HG02870 (cell line): Measurements from ENCODE around the gene IL22RA1.
A peak's percentile ranks its signal among the peaks of the same experiment; 100 is the strongest.

Experiments used
- ATAC-seq: cut with Tn5 transposase; IDR thresholded peaks from one replicate; pipeline ENCODE4 v1.9.1; 2021; ENCODE audit warnings: mild to moderate bottlenecking, moderate library complexity; ENCODE audit not compliant: unreplicated experiment

The IL22RA1 gene, protein sequence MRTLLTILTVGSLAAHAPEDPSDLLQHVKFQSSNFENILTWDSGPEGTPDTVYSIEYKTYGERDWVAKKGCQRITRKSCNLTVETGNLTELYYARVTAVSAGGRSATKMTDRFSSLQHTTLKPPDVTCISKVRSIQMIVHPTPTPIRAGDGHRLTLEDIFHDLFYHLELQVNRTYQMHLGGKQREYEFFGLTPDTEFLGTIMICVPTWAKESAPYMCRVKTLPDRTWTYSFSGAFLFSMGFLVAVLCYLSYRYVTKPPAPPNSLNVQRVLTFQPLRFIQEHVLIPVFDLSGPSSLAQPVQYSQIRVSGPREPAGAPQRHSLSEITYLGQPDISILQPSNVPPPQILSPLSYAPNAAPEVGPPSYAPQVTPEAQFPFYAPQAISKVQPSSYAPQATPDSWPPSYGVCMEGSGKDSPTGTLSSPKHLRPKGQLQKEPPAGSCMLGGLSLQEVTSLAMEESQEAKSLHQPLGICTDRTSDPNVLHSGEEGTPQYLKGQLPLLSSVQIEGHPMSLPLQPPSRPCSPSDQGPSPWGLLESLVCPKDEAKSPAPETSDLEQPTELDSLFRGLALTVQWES

DNA sequence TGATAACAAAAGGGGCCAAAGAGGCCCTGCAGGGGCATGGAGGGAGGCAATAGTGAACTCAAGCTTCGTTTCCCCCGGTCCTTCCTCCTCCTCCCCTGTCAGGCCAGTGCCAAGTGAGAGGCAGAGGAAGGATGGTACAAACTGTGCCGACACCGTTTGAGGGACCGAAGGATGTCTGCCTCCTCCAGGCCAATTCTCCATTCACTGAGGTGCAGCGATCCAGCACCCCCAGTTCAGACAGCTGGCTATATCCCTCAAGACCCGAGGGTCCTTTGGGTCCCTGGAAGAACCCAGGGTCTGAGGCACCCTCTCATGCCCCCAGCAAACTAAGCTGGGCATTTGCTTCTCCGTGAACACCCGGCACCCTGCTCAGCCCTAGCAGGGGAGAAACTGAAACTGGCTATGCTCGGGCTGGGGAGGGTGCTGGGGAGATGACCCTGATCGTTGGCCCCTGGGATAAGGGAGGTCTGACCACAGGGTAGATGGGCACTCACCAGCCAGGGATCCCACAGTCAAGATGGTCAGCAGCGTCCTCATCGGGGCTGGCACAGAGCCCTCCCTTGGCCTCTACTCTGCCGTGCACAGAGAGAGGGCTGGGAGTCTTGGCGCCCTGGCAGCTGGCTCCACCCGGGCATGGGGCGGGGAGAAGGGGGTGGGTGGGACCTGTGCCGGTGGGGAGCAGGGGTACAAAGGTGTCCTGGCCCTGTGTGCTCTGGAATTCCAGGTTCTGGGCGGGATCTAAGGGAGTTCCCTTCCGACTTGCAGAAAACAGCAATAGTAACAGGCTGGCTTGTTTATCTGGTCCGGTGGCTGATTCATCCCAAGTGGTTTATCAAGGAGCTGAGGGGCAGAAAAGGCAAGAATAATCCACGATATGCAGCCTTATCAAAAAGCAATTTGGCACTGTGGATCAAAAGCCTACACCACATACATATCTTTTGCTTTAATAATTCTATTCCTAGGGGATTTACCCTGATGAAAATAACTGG lies at the start of gene IL22RA1:
Gene IL22RA1, minus strand, starts transcription at position 595 of the 989 bp plus-strand sequence. Its CDS starts 58 bp downstream, at position 537.
- no peak for ATAC-seq

DNA sequence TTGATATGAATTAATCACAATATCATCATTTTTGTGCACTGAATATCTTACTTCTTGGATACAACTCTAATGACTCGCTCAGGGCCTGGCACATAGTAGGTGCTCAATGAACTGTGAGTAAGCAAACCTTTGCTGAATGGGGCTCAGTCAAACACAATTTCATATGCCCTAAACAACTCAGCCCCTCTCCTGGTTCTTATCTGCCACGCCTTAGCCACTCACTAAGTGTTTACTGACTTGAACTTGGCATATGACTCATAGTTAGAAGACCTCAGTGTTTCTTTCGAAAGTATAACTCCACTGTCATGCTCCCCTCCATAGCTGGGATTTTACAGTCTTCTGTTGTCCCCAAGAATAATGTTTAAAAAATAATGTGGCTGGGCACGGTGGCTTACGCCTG lies 48.9 kb upstream of the IL22RA1 start:
- peak; percentile 31 for ATAC-seq

DNA sequence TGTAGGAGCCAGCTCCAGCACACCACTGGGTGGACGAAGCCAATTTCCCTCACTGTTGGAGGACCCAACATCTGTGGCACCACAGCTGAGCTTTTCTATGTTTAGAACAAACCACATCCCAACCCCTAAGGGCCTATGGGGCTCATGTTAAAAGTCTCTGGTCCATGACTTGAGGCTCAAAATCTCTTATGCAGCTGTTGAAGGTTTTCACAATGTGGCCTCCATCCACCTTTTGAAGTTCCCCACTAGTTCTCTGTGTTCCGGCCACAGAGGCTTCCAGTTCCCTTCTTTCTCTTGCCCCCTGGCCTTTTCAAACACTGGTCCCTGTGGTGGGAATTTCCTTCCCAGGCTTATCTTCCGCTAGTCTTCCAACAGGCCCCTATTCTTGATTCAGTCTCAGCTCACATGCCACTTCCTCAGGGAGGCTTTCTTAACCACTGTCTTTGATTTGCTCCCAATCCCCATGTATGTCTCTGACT lies 48.1 kb upstream of the IL22RA1 start:
- ATAC-seq: peak; percentile 46

DNA sequence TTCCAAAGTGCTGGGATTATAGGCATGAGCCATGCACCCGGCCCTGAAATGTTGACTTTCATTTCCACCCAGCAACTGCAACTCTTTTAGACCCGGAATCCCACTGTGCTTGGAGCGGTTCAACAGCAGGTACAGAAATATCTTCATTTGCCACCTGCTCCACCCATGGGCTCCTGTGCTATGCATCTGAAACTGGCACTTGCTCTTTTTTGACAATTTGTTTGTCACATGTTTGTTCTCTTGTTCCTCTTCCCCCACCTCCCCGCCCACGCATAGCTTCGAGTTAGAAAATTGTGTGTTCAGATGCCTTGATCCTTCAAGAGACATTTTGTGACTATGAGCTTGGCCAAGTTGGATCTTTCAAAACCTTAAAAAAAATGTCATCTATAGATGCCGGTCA lies 46.6 kb upstream of the IL22RA1 start:
- no peak for ATAC-seq

DNA sequence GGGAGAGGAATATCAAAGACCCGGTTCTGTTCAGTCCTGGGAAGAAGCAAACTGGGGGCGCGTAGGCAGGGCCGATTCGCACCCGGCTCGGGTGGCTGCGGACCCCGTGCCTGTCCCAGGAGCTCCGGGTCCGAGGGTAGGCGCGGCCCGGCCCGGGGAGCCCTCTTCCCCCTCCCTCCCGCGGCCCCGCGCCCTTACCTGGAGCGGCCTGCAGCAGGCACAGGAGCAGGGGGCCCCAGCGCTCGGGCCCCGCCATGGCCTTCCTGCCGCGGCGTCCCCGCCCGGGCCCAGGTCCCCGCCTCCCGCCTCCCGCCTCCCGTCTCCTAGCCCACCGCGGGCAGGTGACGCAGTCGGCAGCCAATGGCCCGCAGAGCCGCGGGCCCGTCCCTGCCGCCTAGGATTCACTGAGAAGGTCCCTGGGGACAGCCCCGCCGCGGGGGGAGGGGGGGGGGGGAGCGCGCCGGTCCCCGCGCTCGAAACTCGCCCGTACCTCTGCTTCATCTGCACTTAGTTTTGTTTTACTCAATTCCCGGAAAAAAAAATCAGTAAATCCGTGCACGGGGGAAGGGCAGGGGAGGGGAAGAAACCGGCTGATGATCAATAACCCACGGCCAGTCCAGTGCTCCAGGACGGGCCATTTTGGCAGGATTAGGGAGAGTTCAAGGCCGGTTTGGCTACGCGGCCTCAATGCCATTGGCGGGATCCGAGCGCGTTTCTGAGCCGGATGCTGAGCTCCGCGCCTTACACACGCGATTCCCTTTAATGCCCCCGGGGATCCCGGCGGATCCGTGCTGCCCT lies 44.3 kb upstream of the IL22RA1 start, which contains the start of gene IFNLR1:
Gene IFNLR1, minus strand, starts transcription at position 297 of the 798 bp plus-strand sequence. Its CDS starts 41 bp downstream, at position 256.
- ATAC-seq: no peak

DNA sequence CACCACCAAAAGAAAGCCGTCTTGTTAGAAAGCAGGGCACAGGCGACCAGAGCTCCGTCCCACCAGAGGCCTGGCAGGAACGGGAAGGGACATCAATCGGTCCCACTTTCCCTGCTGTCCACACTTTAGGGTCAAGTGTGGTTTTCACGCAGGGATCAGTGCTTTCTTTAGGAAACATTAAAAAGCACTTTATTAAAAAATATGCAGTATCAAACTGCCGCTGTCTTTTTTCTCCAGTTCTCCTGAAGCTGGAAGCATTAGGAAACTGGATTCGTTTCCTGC lies 43.7 kb upstream of the IL22RA1 start:
- ATAC-seq: no peak

DNA sequence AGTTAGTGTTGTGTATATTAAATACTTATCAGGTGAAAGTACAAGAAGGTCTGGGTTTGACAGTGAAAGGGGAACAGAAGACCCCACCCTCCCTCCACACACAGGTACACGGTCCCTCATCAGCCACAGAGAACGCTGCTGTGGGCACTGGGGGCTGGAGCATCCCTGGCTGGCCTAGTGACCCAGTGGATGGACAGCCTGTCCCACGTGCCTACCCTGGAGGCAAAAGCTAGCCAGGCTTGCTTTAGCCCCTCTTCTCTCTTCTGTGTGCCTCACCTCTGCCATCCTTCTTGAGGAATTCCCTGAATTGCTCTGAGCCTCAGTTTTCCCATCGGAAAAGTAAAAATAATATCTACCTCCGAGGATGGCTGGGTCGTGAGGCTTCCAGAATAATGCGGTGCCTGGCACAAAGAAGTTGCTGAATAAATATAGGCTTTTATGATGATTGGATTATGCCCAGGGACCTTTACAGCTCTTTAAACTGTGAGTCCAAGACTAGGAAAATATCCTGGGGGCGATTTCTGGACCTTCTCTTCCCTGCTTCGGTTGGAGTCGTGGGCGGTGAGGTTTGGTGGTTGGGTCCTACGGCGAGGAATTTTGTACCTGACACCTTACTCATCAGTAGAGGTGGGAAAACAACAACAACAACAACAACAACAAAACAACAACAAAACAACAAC lies 43.2 kb upstream of the IL22RA1 start:
- no peak for ATAC-seq

DNA sequence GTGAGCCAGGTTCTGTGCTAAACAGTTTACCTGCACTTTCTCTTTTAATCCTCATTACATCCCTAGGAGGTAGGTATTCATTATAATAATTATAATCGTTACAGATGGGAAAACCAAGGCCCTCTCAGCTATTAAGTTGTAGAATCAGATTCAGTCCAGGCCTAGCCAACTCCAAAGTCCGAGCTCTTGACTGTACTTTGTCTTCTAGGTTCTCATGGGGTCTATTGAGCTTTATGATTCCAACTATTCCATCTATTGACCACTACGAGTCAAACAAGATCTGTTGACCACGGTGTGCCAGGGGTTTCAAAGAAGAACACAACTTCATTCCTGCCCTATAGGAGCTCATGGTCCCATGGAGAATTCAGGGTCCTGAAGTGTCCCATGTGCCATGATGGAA lies 42.1 kb upstream of the IL22RA1 start:
- no peak for ATAC-seq

DNA sequence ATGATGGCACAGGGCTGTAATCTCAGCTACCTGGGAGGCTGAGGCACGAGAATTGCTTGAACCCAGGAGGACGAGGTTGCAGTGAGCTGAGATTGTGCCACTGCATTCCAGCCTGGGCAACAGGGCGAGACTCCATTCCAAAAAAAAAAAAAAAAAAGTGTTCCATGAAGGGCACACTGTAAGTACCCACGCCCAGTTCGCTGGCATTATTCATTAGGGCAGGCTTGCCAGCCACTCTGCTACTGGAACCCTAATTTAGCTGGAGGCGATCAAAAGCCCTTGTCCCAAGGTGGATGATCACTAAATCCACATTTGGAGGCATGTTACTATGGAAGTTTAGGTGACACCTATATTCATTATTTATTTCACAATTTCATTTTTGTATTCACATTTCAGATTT lies 39.1 kb upstream of the IL22RA1 start:
- ATAC-seq: no peak

DNA sequence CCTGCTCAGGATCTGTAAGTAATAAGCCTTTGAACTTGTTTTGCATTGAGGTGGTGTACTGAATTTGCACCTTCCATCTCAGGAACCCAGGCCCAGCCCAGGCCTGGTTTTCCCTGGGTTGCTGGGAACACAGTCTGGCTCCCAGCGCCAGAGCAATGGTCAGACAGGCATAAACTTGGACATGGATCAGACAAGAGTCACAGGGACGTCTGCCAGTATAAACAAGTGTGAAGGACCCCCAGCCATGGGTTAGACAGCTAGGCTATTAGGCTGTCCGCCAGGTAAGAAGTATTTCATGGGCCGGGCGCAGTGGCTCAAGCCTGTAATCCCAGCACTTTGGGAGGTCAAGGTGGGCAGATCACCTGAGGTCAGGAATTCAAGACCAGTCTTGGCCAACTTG lies 38.7 kb upstream of the IL22RA1 start:
- no peak for ATAC-seq

DNA sequence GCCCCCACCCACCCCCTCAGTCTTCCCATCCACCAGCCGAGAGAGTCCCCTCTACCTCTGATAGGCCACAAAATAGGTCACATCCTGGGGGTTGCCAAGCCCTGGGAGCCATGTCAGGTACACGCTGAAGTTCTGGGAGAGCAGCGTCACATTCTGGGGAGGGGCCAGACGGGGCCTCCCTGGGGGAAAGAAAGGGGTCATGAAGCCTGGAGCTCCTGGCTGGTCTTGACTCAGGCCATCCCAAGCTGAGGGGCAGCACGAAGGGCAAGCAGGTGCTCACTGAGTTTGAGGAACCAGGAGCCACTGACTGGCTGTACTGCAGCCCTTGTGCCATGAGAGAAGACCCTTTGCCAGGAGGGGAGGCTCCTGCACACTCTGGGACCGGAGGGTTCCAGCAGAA lies 37.7 kb upstream of the IL22RA1 start:
- no peak for ATAC-seq

DNA sequence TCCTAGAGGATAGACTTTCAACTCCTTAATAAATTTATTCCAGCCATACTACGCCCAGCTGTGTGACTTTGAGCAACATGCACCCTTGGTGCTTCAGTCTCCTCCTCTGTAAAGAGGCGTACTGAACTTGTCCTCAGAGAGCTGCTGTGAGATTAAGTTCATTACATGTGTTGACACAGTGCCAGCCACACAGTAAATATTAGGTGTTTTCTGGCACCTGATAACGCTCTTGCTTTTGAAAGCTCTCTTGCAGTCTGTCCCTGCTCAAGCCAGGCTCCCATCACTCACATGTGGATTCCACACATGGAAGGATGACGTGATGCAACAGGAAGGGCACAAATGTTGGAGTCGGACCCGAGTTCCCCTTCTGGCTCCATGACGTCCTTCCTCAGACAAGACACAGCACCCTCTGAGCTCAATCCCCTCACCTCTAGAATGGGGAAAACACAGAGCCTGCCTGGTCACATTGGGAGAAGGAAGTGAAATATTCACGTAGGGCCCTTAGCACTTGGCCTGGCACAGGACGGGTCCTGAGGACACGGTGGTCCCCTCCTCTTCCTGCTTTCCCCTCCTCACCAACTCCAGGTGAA lies 36.4 kb upstream of the IL22RA1 start:
- no peak for ATAC-seq

DNA sequence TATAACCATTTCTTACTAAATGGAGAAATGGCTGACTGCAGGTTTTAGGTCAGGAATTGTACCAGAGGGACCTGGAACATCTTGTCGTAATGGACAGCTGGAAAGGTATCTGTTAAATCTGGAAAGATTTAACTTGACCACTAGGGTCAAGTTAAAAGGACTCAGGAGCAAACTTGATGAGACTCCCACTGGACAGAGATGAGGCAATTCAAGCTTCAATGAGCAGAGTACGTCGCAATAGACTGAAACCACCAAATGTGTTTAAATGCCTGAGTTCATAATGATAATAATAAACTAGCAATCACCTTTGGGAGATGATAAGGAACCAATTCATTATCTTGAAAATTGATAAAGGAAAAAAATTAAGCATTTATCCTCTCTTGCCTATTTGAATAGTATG lies 35.5 kb upstream of the IL22RA1 start:
- ATAC-seq: no peak

DNA sequence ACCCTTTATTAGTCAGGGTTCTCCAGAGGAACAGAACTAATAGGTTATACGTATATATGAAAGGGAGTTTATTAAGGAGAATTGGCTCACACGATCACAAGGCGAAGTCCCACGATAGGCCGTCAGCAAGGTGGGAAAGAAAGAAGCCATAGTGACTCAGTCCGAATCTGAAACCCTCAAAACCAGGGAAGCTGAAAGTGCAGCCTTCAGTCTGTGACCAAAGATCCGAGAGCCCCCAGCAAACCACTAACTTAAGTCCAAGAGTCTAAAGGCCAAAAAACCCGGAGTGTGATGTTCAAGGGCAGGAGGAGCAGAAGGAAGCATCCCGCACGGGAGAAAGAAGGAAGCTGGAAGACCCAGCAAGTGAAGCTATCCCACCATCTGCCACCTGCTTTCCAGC lies 34.2 kb upstream of the IL22RA1 start:
- no peak for ATAC-seq

DNA sequence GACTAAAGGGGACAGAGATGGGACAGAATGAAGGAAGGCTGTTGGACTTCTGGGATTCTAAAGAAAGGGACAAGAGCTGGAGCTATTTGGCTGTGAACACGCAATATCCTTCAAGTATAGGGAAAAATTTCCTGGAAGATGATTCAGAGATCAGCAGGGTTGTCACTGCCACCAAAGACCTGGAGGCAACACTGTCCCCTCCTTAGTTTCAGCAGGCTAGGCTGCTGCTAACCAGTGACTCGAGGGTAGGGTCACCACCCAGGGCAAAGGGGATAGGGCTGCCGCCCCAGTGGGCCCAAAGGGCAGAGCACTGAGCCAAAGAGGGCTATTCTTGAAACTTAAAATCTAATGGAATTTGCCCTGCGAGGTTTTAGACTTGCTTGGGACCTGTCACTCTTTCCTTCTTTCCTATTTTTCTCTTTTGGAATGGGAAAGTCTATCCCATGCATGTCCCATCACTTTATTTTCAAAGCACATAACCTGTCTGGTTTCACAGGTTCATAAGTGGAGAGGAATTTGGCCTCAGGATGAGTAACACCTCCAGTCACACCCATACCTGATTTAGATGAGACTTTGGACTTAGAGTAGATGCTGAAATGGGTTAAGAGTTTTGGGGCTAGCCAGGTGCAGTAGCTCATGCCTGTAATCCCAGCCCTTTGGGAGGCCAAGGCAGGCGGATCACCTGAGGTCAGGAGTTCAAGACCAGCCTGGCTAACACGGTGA lies 32.3 kb upstream of the IL22RA1 start:
- ATAC-seq: no peak

DNA sequence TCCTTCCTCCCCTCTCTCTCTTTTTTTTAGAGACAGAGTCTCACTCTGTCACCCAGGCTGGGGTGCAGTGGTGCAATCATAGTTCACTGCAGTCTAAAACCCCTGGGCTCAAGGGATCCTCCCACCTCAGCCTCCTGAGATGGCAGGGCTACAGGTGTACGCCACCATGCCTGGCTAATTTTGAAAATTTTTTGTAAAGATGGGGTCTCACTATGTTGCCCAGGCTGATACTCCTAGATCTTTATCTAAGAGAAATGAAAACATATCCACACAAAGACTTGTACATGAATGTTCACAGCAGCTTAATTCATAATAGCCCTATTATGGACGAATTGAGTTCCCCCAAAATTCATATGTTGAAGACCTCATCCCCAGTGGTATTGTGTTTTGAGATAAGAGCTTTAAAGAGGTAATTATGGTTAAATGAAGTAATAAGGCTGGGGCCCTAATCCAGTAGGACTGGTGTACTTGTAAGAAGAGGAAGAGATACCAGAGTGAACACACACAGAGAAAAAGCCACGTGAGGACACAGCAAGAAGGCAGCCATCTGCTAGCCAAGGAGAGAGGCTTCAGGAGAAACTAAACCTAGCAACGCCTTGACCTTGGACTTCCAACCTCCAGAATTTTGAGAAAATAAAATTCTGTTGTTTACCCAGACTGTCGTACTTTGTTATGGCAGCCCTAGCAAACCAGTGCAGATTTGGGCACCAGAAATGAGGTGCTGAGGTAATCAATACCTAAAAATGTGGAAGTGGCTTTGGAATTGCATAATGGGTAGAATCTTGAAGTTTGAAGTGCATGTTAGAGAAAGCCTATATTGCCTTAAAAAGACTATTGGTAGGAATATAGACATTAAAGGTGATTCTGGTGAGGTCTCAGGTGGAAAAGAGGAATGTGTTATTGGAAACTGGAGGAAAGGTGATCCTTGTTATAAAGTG lies 31.0 kb upstream of the IL22RA1 start:
- no peak for ATAC-seq

DNA sequence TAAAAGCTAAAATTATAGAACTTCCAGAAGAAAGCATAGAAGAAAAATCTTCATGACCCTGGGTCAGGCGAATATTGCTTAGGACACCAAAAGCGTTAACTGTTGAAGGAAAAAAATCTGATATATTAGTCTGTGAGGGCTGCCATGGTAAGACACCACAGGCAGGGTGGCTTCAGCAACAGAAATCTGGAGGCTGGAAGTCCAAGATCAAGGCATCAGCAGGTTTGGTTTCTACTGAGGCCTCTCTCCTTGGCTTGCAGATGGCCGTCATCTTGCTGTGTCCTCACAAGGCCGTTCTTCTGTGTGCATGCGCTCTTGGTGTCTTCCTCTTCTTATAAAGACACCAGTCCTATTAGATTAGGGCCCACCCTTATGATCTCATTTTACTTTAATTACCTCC lies 29.7 kb upstream of the IL22RA1 start:
- no peak for ATAC-seq

DNA sequence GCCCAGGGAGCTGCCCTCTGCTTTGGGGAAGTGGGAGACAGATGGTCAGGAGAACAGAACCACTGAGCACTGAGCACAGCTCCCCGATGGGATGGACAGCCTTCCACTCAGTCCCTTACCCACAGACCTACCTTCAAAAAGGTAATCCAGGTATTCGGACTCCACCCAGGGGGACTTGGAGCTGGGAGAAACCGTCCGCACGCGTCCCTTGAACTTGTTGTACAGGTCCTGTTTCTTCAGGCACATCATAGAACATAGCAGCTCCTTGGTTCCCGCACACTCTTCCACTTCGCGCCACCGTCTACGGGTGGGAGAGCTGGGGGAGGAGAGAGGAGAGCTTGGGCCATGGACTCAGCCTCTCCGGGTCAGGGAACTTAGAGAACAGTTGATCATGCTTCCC lies 26.3 kb upstream of the IL22RA1 start:
- ATAC-seq: no peak
